GM18502 (cell line): Measurements from ENCODE around the gene PPIB.
"Not testable (repeated sequence)": the region's sequence is repeated elsewhere in the genome, so short reads cannot be mapped to it uniquely, and the experiment has no call there.

ENCODE experiments used
- ATAC-seq: cut with Tn5 transposase; IDR thresholded peaks from one replicate; pipeline ENCODE4 v1.9.1; 2021; ENCODE audit warnings: mild to moderate bottlenecking; ENCODE audit not compliant: unreplicated experiment, poor library complexity

PPIB gene

DNA sequence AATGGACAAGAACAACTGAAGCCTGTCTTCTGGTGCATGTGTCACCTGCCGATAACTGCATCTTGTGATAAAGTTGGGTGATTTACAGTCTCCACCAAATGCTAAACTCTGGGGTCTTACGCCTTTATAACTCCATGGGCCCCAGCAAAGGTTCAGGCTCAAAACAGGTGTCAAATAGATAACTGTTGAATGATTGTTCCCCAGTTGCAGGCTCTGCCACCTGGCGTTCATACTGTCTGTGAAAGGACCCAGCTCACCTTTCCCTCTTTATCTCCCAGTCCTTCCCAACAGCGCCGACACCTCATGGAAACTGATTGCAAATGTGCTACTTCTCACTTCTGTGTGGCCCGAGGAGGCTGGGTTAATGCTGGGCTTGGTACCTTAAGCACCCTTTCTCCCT lies 19.5 kb downstream of the PPIB start:
- ATAC-seq: no peak

DNA sequence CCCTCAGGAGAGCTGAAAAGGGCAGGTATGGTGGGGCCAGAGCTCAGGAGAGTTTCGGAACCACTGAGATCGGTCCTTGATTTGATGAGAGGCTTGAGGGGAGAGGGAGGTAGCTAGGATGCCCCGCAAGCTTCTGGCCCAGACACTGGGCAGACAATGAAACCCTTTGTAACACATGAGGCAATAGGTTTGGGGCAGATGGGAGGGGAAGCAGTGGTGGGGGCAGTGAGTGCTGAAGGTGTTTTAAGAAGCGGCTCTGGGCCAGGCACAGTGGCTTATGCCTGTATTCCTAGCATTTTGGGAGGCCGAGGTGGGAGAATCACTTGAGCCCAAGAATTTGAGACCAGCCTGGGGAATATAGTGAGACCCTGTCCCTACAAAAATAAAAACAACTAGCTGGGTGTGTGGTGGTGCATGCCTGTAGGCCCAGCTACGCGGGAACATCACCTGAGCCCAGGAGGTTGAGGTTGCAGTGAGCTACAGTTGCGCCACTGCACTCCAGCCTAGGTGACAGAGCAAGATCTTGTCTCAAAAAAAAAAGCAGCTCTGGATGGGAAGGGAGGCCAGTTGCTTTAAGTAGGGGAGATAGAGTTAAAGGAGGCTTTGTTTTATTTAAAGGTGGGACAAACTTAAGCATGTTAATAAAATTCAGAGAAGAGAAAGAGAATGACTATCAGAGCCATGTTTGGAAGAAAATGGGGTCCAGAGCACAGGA lies 20.9 kb downstream of the PPIB start:
- ATAC-seq: no peak

DNA sequence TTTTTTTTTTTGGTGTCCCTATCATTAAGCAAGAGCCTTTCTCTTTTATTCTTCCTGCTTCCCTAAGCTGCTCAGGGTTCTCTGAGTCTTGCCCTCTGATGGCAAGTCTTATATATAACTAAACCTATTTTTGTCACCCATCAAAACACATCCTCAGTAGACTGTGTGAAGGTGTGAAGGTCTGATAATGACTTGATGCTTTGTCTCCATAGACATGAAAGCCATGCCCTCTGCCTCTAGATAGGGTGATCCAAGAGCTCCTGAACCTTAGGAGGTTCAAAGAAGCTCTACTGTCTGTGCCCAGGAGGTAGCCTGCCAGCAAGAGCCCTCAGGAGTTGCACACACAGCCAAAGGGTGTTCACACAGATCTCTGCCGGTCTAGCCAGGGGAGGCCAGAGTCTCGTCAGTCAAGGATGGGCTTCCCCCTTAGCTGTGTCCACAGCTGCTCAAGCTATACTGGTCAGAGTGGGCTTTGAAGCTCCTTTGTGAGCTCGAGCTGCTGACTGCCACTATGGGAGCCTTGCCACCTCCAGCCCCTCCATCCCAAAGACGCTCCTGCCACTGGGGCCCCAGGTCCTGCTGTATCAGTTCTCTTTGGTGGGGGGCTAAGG lies 24.4 kb downstream of the PPIB start:
- ATAC-seq: no peak

DNA sequence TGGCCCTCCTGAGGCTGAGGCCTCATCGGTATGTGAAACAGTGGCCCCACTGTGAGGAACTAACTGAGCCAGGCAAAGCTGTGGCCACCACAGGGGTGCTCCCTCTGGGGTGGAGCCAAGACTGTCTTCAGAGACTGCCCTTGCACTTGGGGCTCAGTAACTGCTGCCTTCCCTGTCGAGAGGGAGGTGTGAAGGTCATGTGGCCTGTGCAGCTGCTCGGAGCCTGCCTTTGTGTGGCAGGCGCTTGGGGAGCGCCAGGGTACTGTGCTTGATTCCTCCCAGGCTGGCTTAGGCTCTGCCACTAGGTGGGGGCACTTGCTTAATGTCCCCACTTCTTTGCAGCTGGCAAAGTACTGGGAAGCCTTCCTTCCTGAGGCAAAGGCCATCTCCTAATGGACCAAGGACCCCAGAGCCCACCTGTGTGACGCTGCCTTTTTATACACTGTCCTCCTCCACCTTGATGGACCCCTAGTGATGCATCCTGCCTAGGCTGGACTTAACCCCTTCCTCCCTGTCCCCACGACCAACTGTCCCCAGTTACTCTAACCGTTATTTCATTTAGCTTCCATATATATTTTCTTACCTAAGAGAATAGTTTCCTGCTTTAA lies 25.5 kb downstream of the PPIB start:
- ATAC-seq: no peak

DNA sequence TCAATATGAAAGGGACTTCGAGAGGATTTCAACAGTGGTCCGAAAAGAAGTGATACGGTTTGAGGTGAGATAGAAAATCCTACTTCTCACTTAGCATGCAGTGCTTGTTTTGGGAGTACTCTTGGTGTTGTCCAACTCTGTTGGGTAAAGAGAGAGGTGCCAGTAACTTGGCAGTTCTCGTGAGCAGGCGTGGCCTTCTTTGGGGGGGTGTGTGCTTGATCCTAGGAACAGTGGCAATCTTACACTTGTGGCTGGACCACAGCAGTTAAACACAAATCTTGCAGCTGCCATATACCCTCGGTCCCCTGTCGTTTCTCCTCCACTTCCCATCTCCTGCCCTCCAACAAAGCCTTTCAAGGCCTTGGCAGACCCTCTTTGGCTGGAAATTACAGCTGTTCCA lies 26.5 kb downstream of the PPIB start:
- ATAC-seq: no peak

DNA sequence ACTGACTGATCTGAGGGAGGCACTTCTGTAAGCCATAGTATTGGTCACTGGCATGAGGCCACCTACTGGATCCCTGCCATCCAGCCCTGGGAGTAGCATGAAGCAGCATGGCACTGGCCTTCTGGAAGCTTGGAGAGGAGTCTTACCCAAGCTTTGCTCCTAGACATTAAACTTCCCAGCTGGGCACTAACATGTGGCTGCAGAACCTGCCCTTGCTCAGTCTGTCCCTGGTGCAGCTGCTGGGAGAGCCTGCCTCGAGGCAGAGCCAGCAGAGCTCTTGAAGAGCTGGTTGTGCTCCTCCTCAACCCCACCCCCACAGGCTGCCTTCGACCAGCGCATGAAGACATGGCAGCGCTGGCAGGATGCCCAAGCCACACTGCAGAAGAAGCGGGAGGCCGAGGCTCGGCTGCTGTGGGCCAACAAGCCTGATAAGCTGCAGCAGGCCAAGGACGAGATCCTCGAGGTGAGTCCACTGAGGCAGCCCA lies 28.4 kb downstream of the PPIB start:
- no peak for ATAC-seq

DNA sequence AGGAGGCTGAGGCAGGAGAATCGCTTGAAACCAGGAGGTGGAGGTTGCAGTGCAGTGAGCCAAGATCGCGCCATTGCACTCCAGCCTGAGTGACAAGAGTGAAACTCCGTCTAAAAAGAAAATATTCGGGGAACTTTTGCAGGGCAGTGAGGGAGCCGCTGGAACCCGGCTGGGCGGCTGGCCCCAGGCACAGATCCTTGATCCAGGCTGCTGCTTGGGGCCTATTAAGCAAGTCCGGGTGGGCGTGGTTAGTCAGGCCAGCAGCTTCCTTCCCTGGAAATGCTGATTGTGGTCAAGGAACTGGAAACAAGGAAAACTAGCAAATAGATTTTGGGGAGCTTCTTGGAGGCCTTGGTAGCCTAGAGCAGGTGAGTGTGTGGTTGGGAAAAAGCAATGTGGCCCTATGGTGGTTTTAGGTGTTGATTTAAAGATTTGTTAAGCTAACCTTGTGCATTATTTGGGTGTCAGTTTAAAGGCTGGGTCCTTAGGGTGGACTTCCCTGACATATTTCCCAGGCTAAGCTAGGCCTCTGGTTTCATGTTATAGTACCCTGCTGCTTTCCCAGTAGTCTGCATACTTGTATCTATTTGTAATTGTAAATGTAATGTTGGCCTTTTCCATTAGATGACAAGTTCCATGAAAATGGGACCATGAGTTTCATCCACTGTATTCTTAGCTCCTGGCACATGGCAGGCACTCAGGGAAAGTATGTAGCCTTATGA lies 29.0 kb downstream of the PPIB start:
- no peak for ATAC-seq

DNA sequence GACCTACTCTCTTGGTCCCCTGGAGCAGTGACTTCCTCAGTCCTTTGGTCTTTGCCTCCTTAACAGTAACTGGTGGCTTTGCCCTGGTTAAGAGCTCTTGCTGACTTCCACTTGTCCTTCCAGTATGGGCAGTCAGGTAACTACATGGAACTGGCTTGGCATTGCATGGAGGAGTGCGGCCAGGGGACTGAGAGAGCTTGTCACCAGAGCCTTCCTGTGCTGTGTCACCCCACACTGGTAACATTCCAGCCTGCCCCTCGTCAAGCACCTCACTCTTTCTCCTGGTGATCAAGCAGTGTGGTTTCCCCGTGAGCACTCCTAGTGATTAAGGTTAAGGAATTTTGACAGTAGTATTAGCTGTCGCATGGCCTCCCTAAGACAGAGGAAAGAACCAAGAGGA lies 30.6 kb downstream of the PPIB start:
- ATAC-seq: no peak

DNA sequence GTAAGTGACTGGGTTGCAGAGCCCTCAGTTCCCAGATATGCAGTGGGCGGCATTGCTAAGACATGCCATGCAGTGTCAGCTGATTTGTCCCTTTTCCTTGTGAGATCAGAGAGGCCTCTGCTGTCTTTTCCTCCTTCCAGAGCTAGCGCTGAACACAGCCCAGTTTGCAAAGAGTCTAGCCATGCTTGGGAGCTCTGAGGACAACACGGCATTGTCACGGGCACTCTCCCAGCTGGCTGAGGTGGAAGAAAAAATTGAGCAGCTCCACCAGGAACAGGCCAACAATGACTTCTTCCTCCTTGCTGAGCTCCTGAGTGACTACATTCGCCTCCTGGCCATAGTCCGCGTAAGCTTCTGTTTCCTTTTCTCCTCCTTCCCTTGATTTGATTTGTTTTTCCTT lies 31.3 kb downstream of the PPIB start:
- ATAC-seq: no peak

DNA sequence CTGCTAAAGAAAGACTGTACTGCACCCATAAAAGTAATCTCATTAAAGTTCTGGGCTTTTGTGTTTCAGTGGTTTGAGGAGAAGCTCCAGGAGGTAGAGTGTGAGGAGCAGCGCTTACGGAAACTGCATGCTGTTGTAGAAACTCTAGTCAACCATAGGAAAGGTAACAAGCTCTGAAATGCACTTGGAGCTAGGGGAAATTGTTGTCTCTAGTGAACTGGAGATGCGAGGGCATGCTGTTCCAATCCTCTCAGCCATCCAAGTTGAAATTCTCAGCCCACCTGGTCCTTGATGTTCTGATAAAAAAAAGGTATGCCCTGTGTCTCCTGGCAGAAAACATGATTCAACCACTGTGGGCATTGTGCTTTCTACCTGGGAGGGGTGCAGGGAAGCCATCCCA lies 32.7 kb downstream of the PPIB start:
- ATAC-seq: no peak

DNA sequence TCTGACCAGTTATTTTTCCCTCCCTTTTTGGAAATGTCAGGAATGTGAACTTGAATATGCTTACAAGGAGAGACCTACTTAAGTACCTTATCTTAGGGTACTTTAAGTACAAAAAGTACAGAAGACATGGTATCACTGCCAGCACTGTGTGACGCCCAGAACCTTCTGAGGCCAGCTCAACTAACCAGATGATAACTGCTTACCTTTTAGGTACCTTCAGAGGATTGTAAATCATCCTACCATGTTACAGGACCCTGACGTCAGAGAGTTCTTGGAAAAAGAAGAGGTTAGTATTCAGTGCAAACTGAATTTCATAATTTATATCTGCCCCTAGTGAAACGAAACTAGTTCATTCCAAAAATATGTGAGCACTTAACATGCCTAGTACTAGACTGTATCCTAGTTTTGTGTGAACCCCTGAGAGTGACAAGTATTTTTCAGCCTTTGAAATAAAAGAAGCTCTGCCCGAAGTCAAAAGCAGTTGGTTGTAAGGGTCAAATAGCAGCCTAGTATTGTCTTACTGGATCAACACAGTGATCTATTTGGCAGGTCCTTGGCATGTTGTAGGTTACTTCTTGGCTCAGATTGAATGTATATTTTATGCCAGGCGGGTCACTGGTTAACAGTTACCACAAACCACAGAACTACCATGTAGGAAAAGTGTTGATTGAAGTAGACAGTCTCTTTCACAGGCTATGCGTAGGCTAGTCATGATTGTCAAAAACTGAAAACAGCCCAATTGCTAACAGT lies 35.1 kb downstream of the PPIB start:
- no peak for ATAC-seq

DNA sequence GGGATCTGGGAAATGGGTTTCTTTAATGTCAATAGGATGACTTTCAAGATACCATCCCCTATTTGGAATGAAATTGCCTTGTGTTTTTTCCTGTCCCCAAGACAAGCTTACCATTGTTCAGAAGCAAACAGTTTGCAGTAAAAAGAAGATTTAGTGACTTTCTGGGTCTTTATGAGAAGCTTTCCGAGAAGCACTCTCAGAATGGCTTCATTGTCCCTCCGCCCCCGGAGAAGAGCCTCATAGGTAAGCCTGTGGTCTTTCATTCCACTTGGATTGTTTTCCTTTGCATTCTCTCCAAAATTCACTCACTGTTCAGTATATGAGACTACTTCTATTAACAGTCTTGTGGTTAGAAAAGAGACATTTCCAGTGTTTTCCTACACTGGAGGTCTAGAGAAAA lies 36.8 kb downstream of the PPIB start:
- no peak for ATAC-seq

DNA sequence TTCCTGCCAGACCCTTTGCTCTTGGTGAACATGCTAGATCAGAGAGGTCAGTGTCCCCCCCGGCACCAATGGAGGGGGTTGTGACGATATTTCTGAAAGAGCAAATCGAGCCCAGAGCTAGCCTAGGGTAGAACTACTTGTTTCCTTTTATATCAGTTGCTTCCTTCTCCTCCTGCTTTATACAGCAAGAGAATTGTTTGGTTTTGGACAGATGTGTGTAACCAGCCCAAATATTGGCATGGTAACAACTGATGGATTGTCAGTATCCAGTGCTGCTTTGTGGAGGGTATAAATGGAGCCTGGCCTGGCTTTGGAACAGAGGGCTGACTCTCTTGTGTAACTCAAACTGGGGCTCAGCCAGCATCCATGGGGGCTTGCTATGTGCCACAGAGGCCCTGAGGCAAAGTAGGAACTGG lies 39.9 kb downstream of the PPIB start:
- ATAC-seq: no peak

DNA sequence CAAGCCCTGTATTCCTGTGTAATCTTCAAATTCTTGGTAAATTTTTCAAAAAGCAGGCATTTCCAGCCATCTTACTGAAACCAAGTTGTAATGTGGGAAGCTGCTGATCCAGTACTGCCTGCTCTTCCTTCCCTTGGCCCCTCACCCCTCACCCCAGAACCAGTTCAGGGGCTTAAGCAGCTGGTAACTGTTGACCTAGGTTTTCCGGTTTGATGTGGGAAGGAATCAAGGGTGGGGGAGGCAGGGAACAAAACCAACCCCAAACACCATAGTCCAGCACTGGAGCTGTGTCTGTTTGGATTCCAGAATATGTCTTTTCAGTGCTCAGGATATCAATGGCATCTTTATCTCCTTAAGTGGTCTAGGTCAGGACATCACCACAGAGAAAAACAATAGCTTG lies 40.4 kb downstream of the PPIB start:
- ATAC-seq: no peak

DNA sequence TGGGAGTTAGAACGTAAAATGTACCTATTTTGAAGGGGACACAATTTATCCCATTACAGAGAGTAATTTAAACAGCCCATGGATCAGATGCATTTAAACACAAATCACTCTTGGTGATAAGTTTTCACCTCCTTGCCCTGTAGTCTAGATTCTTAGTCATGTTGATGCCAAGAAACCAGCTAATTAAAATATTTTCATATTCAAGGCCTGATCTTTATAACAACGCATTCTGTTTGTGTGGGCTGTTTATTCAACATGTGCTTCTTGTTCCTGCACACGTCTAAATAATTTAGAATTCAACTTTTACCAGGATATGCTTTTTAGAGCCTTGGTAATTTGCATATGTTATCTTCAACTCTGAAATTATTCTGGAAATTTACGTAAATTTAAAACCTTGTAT lies 41.2 kb downstream of the PPIB start:
- ATAC-seq: no peak

DNA sequence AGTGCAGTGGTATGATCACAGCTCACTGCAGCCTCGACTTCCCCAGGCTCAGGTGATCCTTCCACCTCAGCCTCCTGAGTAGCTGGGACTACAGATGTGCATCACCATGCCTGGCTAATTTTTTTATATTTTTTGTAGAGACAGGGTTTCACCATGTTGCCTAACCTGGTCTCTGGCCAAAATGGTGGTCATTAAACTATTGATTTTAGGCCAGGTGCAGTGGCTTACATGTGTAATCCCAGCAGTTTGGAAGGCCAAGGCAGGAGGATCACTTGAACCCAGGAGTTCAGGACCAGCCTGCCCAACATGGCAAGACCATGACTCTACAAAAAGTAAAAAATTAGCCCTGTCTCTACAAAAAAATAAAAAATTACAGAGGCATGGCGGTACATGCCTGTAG lies 42.5 kb downstream of the PPIB start:
- not testable (repeated sequence) for ATAC-seq

DNA sequence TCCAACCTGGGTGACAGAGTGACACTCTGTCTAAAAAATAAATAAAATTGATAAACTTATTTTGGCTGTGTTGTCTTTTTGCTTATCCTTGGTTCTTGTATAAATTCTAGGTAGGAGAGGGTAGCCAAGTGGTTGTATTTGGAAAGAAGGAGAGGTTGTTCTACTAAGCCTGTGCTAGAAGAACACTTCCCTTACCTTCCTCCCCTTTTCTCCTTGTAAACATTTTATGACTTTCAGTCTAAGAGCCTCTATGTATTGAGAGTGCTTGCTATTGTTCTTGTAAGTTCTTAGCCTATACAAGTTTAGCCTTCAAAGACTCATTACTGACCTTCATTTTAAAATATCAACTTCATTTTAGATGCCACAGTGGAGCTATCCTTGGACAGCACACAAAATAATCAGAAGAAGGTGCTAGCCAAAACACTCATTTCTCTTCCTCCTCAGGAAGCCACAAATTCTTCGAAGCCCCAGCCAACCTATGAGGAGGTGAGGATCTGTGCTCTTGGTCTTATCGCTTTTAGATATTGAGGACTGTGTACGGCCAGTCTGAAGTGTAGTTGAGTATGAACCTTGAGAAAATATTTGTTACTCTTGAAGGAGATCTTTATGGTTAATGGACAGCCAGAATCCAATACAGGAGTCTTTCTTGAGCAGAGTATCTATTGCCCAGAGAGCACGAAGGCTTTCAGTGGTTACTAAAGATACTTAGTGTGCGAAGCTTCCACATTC lies 44.9 kb downstream of the PPIB start:
- no peak for ATAC-seq

DNA sequence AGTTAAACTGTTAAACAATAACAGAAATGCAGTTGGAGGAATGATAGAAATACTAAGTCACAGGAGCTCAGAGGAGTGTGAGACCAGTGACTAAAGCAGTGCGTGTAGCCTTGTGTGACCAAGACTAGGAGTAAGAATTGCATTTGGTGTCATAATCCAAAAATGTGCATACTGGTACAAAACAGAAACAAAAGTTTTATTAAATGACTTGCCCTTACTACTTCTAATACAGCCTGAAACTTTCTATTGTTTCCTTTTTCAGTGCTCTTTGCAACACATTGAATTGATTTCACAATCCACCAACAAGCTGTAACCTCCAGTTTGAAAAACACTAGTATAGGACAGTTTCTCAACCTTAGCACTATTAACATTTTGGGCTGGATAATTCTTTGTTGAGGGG lies 49.9 kb downstream of the PPIB start:
- no peak for ATAC-seq

DNA sequence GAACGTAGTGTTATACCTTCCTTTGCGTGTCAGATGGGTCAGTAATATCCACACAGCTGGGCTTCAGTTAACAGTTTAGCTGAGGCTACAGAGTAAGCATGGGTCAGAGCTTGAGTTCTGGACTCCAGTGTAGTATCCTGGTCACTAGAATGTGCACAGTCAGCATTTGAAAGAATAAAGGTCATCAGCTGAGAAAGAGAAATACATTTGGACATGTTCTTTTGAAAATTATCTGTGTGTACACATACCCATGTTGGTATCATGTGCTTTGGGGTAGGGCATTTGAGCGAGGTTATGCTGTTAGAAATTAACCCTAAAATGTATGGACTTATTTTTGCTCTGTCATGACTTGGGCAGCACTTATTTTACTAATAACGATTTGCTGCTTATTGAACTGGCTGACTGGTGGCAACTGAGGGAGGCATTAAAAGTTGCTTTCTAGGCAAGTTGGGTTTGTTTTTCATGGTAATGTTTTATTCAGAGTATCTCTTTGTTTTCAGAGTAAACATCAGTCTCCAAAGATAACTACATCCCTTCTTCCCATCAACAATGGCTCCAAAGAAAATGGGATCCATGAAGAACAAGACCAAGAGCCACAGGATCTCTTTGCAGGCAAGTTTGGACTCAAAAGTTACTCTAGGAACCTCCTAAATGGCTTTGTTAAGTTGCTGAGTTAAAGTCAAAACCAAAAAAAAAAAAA lies 50.6 kb downstream of the PPIB start:
- ATAC-seq: no peak
